ENCODE measurements around the gene SPEM1.

GRCh38 chr17:7443499-7444485 is 23.7 kb downstream of the SPEM1 start:
- no peak for TF ChIP-seq GABPA (IDR thresholded peaks at IDR 0.05 in 1 of 2, conservative IDR thresholded peaks at IDR 0.05 in 1 of 2)
- no peak for TF ChIP-seq RAD21 (IDR thresholded peaks at IDR 0.05)
- no peak for TF ChIP-seq CTCF (IDR thresholded peaks at IDR 0.05; ENCODE audit: low read depth, low read length, missing input control)
- no peak for TF ChIP-seq EGR1 (IDR thresholded peaks at IDR 0.05; ENCODE audit: low read depth in 2 of 2)
- TF ChIP-seq REST (IDR thresholded peaks at IDR 0.05): no peak
- TF ChIP-seq TAF1 (conservative IDR thresholded peaks at IDR 0.05): no peak
